WERI-Rb-1 (cell line): Measurements from ENCODE around the gene CHST11.

ENCODE experiments used
- DNase-seq: peaks from one replicate; pipeline ENCODE4 v3.0.0-alpha.2; 2020
- H3K27ac ChIP-seq: fragments of 250-450 bp; sonication (Bioruptor Pico); 2 replicates; pipeline ENCODE4 v1.5.1; 2020; ENCODE audit warnings: mild to moderate bottlenecking, moderate library complexity
- H3K27me3 ChIP-seq: fragments of 250-450 bp; sonication (Bioruptor Pico); 2 replicates; pipeline ENCODE4 v1.5.1; 2021; ENCODE audit warnings: mild to moderate bottlenecking, low read depth, moderate library complexity; ENCODE audit not compliant: insufficient read depth, severe bottlenecking
- H3K36me3 ChIP-seq: fragments of 250-450 bp; sonication (Bioruptor Pico); 2 replicates; pipeline ENCODE4 v1.5.1; 2020; ENCODE audit warnings: mild to moderate bottlenecking, moderate library complexity
- H3K4me3 ChIP-seq: 2 replicates; pipeline ENCODE4 v1.5.1; 2011; ENCODE audit warnings: low read depth, mild to moderate bottlenecking, control low read depth, low read length
- H3K9me3 ChIP-seq: fragments of 250-450 bp; sonication (Bioruptor Pico); 2 replicates; pipeline ENCODE4 v1.5.1; 2021; ENCODE audit warnings: mild to moderate bottlenecking, moderate library complexity; ENCODE audit not compliant: severe bottlenecking
- CTCF ChIP-seq: IDR thresholded peaks from 2 replicates; pipeline ENCODE4 v1.5.1; 2011; ENCODE audit warnings: low read depth, mild to moderate bottlenecking, control low read depth, inconsistent platforms, low read length

CHST11 gene

GRCh38 chr12:104453133-104453532 lies 3.6 kb upstream of the CHST11 start:
- no peak for DNase-seq
- Histone ChIP-seq H3K27me3 (peaks cover 13% of the 10 kb centered on the region), H3K9me3 (no peaks in the 10 kb centered on the region), H3K27ac (no peak overlapping the region), H3K4me3 (no peak overlapping the region), H3K36me3 (no peaks in the 10 kb centered on the region)
- TF ChIP-seq CTCF, result no peak

- no peak overlapping the region for H3K4me3 ChIP-seq
Observed at GRCh38 chr12:104454997-104455396, 1.8 kb upstream of the CHST11 start.

DNA sequence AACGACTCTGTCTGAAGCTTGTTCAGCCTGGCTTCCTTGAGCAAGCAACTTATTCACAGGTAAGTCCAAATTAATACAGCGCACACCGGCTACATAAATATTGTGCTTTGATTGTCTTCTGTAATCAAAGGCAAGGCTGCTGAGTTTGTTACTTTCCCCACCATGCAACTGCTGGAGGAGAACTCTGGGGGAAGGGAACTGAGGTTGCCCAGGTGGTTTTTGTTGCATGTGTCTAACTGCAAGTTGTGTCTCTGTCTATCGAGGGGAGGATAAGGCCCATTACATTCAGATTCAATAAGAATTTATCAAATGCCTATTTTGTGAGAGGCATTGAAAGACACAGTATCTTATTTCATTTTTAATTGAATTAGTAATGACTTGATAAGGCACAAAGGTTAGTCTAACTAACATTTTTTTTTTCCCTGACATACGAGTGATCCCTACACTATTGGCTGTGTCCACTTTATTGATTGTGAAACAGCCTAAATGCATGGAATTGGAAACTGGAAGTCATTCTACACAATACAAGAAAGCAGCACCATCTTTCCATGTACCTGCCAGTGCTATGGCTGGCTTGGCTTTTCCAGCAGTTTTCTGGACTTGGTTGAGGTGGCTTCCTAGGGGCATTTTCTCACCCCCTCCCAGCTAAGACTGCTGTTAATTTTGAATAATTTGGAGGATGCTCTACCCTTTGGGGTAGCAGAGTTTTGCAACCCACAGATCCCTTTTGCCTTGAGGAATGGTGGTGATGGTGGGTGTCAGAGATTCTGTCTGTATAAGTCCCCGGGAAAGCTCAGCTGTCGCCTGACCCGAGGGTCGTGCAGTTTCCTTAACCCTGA lies 951 bp upstream of the CHST11 start:
- H3K27ac ChIP-seq, result no peak overlapping the region
- H3K36me3 ChIP-seq, result no peaks in the 10 kb centered on the region
- H3K4me3 ChIP-seq, result peak overlapping the region; percentile 62
- no peak for DNase-seq
- peaks cover 16% of the 10 kb centered on the region for H3K27me3 ChIP-seq
- H3K9me3 ChIP-seq, result no peaks in the 10 kb centered on the region
- no peak for TF ChIP-seq CTCF

More at GRCh38 chr12:104454997-104455396, 1.8 kb upstream of the CHST11 start:
- no peak overlapping the region for H3K27ac ChIP-seq
- DNase-seq, result no peak
- H3K36me3 ChIP-seq, result no peaks in the 10 kb centered on the region
- no peak for TF ChIP-seq CTCF
- no peaks in the 10 kb centered on the region for H3K9me3 ChIP-seq
- H3K27me3 ChIP-seq, result peaks cover 16% of the 10 kb centered on the region

- no peaks in the 10 kb centered on the region for H3K9me3 ChIP-seq
- TF ChIP-seq CTCF, result peak; percentile 50
Observed at GRCh38 chr12:104456950-104457745, 400 bp downstream of the CHST11 start.

GRCh38 chr12:104457746-104458693 lies 1.3 kb downstream of the CHST11 start:
- TF ChIP-seq CTCF, result no peak
- H3K27ac ChIP-seq, result no peak overlapping the region; the same call in 1 of the 2 replicates
- H3K4me3 ChIP-seq, result peak overlapping the region; percentile 62
- no peaks in the 10 kb centered on the region for H3K36me3 ChIP-seq
- H3K27me3 ChIP-seq, result peaks cover 16% of the 10 kb centered on the region
- no peaks in the 10 kb centered on the region for H3K9me3 ChIP-seq
- no peak for DNase-seq

More at GRCh38 chr12:104456950-104457745, 400 bp downstream of the CHST11 start:
- Histone ChIP-seq H3K36me3 (no peaks in the 10 kb centered on the region), H3K4me3 (peak overlapping the region; percentile 62), H3K27ac (no peak overlapping the region), H3K27me3 (peaks cover 16% of the 10 kb centered on the region)
- DNase-seq, result peak; percentile 74
